Measurements from ENCODE around the gene ABCC8. TPM values are rescaled to one million over a fixed set of nuclear protein-coding genes. Genes with fewer than 3 reads are reported as not detected.

ABCC8 gene
- total and polyA plus RNA-seq, 2 of the 8 experiments (the other 6 are each of a cell fraction or from before 2014, with no cell fraction given), result 3.7 to 4.9 TPM

DNA sequence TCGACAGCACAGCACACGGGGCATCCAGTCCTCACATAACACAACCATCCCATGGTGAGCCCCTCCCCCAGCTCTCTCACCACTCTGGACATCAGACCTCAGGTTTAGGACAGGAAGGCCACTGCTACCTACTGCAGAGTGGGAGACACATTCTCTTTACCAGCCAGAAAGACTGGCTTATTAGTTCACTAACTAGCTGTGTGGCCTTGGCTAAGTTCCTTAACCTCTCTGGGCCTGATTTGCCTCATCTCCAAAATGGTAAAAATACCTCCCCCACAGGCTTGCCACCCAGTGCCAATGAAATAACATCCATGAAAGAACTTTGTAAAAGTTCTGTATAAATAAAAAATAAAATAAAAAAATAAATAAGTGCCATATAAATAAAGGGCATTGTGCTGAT, 35.5 kb upstream of the ABCC8 start:
- H3K9ac ChIP-seq (replicated peaks in 1 of 4; ENCODE audit: extremely low read depth in 1 of 4, low read depth in 3 of 4, low read length in 3 of 4), result no peak overlapping the region
- no peaks in the 10 kb centered on the region for H3K79me2 ChIP-seq (ENCODE audit: control insufficient read depth in 1 of 2, insufficient read depth in 2 of 2, low read length in 2 of 2)
- H3K9me3 ChIP-seq (ENCODE audit: insufficient read depth in 2 of 2, low read depth in 1 of 2, low read length in 1 of 2), result no peaks in the 10 kb centered on the region
- H3K4me3 ChIP-seq (ENCODE audit: extremely low read depth in 1 of 4, insufficient read depth in 2 of 4, low read depth in 3 of 4, low read length in 4 of 4), result no peak overlapping the region
- CTCF ChIA-PET (ENCODE audit: partially characterized antibody), result interaction anchor here (0.8 to 44.8 kb wide), 10 partner anchors 0 to 282 kb away, joined by 3 to 1414 read pairs (median 8); partner anchors contain the start of gene KCNJ11
- H2AFZ ChIP-seq (ENCODE audit: low read length), result no peak overlapping the region
- H2BK20ac ChIP-seq (ENCODE audit: low read length), result no peak overlapping the region
- H3K27me3 ChIP-seq (replicated peaks in 1 of 4; ENCODE audit: control insufficient read depth in 3 of 4, extremely low read depth in 1 of 4, insufficient read depth in 3 of 4, low read length in 3 of 4), result no peaks in the 10 kb centered on the region; a peak in 1 of 7 replicates
- no peak overlapping the region for H4K8ac ChIP-seq (ENCODE audit: extremely low read depth, insufficient read depth, low read length)
- no peak overlapping the region for H2AK5ac ChIP-seq (ENCODE audit: low read depth, low read length)
- H3K14ac ChIP-seq (ENCODE audit: insufficient read length), result no peak overlapping the region
- no peaks in the 10 kb centered on the region for H3K4me1 ChIP-seq (replicated peaks in 1 of 4; ENCODE audit: control insufficient read depth in 3 of 4, insufficient read depth in 4 of 4, low read length in 3 of 4)
- H3K4me2 ChIP-seq (ENCODE audit: insufficient read depth in 1 of 2, low read depth in 2 of 2, low read length in 2 of 2), result no peak overlapping the region
- no peak overlapping the region for H4K91ac ChIP-seq (replicated peaks; ENCODE audit: insufficient read length, low read length)
- no peak overlapping the region for H2BK120ac ChIP-seq (replicated peaks; ENCODE audit: low read depth, low read length)
- DNase-seq (ENCODE audit: low read depth in 1 of 2, low spot score in 2 of 2) (no peak), FAIRE-seq (no peak)
- no peak overlapping the region for H2BK12ac ChIP-seq (ENCODE audit: low read depth, low read length)
- no peak overlapping the region for H2BK5ac ChIP-seq (ENCODE audit: low read depth, low read length)
- H4K5ac ChIP-seq (ENCODE audit: insufficient read length, low read depth, low read length), result no peak overlapping the region
- POLR2A ChIA-PET (ENCODE audit: partially characterized antibody), result interaction anchor here (0.7 to 1.6 kb wide), 2 partner anchors 9 to 30 kb away, joined by 3 to 5 read pairs; no protein-coding TSS in a partner anchor
- no peak overlapping the region for H3K27ac ChIP-seq (ENCODE audit: low read depth, low read length)
- H3K79me1 ChIP-seq (ENCODE audit: low read depth, low read length), result no peaks in the 10 kb centered on the region
- no peak overlapping the region for H3K18ac ChIP-seq (ENCODE audit: extremely low read depth, low read length)
- H4K20me1 ChIP-seq (replicated peaks in 1 of 2; ENCODE audit: control insufficient read depth in 1 of 2, insufficient read depth in 2 of 2, low read length in 2 of 2), result no peaks in the 10 kb centered on the region
- H2BK15ac ChIP-seq (ENCODE audit: low read length), result no peak overlapping the region
- H3K4ac ChIP-seq (replicated peaks; ENCODE audit: insufficient read length, low read depth, low read length), result no peak overlapping the region
- no peaks in the 10 kb centered on the region for H3K23me2 ChIP-seq (ENCODE audit: low read depth, low read length)
- no peak overlapping the region for H3K56ac ChIP-seq (replicated peaks; ENCODE audit: insufficient read length, low read depth, low read length)
- H3K23ac ChIP-seq (ENCODE audit: insufficient read length), result no peak overlapping the region
- no peaks in the 10 kb centered on the region for H3K36me3 ChIP-seq (ENCODE audit: control insufficient read depth in 2 of 4, insufficient read depth in 4 of 4, low read length in 3 of 4)
- WGBS, 2 experiments (ENCODE audit: extremely low coverage in 1 of 2, insufficient coverage in 1 of 2, insufficient read length in 1 of 2, insufficient replicate concordance in 2 of 2, low coverage in 1 of 2, low lambda C conversion rate in 2 of 2, missing lambda C conversion rate in 1 of 2), result 90% methylated on average over 2 of the region's 2 CpGs; no CpG with 5 or more reads in 1 of the 2 experiments
- no peak for TF ChIP-seq POLR2AphosphoS5 (IDR thresholded peaks at IDR 0.05; ENCODE audit: low read depth, low read length)
- no peak for TF ChIP-seq EP300 (IDR thresholded peaks at IDR 0.05; ENCODE audit: borderline replicate concordance in 1 of 2, low read depth in 2 of 2, low read length in 2 of 2)
